Left renal pelvis (tissue), 4 donors: Measurements from ENCODE around the gene KRT9. TPM values are rescaled to one million over a fixed set of nuclear protein-coding genes. Genes with fewer than 3 reads are reported as not detected.
"Not testable (repeated sequence)": the region's sequence is repeated elsewhere in the genome, so short reads cannot be mapped to it uniquely, and the experiment has no call there.

Source experiments
- DNase-seq, 4 donors: peaks; one replicate each; pipeline ENCODE4 v3.0.0-alpha.2; 2013; ENCODE audit warnings: low read depth in 4 of 4, low spot score in 3 of 4
- polyA plus RNA-seq, 4 donors: library from polyadenylated mRNA; unstranded; fragments of 120-200 nt; gene quantifications; one replicate each; pipeline ENCODE4 v1.2.1, GENCODE V29; 2013; ENCODE audit not compliant: insufficient read length in 4 of 4

The KRT9 gene, protein sequence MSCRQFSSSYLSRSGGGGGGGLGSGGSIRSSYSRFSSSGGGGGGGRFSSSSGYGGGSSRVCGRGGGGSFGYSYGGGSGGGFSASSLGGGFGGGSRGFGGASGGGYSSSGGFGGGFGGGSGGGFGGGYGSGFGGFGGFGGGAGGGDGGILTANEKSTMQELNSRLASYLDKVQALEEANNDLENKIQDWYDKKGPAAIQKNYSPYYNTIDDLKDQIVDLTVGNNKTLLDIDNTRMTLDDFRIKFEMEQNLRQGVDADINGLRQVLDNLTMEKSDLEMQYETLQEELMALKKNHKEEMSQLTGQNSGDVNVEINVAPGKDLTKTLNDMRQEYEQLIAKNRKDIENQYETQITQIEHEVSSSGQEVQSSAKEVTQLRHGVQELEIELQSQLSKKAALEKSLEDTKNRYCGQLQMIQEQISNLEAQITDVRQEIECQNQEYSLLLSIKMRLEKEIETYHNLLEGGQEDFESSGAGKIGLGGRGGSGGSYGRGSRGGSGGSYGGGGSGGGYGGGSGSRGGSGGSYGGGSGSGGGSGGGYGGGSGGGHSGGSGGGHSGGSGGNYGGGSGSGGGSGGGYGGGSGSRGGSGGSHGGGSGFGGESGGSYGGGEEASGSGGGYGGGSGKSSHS
- polyA plus RNA-seq, result not detected

DNA sequence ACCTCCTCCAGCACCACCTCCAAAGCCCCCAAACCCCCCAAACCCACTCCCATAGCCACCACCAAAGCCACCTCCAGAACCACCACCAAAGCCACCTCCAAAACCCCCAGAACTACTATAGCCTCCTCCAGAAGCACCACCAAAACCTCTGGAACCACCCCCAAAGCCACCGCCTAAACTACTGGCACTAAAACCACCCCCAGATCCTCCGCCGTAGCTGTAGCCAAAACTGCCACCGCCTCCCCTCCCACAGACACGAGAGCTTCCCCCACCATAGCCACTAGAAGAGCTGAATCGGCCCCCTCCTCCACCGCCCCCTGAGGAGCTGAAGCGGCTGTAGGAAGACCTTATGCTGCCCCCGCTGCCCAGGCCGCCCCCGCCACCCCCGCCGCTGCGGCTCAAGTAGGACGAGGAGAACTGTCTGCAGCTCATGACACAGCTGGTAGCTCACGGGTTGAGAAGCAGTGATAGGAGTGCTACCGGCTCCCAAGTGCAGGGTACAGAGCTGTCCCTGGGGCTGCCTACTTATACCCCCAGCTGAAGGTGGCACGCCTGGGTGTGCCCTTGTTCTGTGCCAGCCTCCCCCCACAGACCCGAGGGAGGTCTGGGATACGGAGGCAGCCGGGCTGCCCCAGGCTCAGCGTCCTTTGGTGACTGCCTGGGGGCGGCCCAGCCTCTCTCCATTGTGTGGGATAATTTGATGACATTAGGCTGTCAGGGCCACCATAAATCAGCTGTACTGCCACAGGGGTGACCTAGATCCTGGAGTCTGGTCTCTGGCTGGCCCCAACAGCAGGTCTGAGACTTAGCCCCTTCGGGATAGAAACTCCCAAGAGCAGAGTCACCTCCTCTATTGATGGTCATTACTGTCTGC, at the start of gene KRT9:
KRT9 (minus strand) TSS at position 499 of the 874 bp plus-strand sequence; CDS start at position 432, 67 bp downstream.
- DNase-seq, result no peak

DNA sequence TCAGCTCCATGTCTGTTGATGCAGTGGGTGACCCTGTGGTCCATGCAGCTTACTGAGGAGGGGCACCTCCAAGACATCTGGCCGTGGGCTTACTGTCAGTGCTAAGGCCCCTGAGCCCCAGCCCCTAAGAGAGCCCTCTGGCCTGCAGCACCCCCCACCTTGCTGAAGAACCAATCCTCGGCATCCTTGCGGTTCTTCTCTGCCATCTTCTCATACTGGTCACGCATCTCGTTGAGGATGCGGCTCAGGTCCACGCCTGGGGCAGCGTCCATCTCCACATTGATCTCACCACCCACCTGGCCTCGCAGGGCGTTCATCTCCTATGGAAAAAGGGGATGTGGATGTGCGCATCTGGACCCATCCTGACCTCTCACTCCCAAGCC, 49.6 kb upstream of the KRT9 start:
- not testable (repeated sequence) for DNase-seq

DNA sequence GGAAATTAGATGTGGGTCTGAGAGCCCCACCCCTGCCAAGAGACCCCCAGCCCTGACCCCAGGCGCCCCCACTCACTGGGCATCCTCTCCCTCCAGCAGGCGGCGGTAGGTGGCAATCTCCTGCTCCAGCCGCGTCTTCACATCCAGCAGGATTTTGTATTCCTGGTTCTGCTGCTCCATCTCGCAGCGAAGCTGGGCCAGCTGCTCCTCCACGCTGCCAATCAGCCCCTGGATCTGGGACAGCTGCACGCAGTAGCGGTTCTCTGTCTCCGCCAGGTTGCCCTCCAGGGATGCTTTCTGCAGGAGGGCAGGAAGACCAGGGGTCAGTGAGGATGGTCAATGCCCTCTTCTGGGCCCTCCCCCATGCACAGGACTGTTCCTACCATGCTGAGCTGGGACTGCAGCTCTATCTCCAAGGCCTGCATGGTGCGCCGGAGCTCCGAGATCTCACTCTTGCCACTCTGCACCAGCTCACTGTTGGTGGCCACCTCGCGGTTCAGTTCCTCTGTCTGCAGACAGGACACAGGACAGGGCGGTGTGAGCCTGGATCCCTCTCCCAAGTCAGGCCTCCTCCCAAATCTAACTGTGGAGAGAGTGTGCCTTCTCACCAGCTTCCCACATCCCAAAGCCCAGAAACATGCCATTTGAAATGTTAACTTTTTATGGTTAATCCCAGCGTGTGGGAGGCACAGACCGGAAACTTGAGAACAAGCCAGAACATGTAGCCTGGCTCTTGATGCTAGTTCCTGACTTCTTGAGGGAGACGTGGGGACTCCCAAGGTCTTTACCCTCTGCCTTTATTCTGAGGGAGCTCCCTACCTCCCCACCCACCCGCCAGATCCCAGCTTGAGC, 49.0 kb upstream of the KRT9 start:
- DNase-seq, result no peak

DNA sequence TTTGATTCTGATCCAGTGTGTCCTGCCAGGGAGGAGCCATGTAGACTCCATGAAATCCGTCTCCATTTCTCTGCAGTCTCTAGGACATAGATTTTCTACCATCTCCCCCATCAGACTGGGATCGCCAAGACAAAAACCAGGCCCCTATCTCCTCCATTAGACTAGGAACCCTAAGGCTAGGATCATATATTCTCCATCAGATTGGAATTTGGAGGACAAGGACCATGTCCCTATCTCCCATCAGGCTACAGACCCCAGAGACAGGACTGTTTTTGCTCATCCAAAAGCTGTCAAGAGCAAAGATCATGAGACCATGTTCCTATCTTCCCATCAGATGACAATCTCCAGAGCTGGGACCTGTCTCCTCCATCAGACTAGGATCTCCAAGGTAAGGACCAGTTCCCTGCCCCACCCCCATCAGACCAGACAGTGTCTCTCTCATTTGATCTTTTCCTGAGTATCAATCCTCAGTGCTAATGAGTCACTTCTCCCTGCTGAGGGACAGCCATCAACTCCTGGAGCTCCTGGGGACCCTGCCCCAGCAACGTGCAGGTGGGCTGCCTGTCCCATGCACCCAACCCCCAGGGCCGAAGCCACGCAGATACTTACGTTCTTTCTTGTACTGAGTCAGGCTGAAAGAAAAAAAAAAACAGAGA, 48.2 kb upstream of the KRT9 start:
- not testable (repeated sequence) for DNase-seq

DNA sequence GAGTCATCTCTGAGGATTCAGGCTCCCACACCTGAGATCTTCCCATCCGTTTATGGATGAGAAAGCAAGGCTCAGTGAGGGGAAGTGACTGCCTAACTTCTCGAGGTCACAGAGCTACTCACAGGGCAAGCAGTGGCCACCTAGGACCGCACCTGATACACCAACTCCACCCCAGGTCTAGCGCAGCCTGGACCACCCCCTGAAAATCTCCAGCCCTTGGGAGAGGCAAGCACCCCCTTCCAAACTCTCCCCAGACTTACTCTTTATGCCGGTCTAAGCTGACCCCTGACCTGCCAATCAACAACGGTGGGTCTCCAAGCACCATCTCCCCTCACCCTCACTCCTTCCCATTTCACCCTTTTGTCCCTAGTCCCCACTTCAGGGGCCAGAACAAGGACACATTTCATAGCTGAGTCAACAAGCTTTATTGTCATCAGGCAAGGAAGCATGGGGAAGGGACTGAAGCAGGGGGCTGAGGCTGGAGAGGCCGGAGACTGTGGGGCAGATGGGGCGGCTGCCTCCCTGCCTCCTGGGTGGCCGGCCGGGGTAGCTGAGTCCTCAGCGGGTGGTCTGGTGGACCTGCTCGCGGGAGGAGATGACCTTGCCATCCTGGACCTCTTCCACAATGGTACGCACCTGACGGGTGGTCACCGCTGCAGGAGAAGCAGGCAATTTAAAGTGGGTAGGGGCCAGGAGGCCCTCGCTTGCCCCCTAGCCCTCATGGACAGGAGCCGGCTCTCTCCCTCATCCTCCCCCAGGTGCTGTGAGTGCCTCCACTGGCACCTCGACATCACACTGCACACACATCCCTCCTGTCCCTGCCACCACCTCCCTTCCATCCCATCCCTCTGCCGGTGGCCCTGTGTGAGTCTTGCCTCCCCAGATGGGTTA, 47.4 kb upstream of the KRT9 start:
- DNase-seq, result no peak

DNA sequence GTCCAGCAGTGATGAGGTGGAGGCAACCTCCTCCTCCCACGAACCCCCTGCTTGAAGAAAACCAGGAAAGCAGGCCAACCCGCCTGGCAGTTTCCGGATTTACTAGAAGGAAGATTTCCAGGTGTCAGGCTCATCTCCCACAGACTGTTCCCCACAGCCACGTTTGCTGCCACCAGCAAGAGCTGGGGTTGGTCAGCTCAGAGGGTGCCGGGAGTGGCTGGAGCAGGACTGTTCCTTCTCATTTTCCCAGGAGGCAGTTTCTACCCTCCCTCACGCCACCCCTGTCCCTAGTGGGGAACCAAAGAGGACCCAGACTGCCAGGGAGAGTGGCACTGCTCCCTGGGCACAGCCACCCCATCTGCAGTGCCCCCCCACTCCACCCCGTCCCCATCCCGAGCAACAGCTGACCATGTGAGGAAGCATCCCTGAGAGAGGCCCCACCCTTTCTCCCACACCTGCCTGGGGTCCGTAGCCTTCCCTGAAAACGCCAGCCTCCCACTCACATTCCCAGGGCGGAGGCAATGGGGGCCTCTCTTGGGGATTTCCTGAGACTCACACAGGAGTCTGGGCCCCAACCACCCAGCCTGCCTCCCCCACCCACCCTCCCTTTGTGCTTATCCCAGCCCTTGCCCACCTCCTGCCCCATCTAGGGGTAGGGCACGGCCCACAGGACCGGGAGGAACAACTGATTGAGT, 46.6 kb upstream of the KRT9 start:
- no peak for DNase-seq

DNA sequence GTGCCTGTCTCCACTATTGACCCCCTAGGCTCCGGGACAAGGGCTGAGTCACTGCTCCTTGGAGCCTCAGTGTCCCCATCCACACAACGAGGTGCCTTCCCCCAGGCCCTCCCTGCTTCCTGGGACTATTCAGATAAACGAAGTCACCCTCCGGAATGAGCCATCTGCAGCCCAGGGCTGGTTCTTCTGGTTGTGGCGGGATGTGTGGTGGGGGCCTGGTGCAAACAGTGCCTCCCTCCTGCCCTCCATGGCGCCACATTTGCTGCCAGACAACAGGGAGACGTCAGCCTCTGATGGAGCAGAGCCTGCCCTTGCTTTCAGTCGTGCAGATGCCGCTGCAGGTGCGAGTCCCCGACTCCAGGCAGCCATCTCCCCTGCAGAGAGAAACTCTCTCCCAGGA, 45.8 kb upstream of the KRT9 start:
- no peak for DNase-seq

DNA sequence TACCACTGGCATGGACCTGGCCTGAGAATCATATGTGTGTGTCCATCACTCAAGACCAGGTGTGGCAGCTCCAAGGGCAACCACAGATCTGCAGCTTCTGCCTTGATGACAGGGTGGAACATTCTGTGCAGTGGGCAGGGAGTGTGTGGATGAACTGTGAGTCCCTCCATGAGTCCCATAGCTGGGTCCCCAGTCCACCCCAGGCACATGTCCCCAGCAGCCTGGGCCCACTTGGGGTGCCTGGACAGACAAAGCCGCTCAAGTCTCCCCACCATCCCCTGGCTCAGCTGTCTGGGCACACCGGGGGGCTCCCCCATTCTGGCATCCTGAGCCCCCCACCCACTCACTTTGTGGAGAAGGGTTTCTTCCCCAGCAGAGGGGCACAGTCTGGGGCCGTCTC, 45.3 kb upstream of the KRT9 start:
- no peak for DNase-seq

DNA sequence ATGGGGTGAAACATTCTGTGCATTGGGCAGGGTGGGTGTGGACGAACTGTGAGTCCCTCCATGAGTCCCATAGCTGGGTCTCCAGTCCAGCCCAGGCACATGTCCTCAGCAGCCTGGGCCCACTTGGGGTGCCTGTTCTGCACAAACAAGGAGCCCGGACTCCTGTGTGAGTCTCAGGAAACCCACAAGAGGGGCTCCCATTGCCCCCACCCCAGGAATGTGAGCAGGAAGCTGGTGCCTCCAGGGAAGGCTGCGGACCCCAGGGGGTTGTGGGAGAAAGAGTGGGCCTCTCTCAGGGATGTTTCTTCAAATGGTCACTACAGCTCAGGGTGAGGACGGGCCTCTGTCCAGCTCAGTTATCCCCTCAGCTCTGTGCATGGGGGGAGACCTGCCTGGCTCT, 44.6 kb upstream of the KRT9 start:
- DNase-seq, result not testable (repeated sequence)

DNA sequence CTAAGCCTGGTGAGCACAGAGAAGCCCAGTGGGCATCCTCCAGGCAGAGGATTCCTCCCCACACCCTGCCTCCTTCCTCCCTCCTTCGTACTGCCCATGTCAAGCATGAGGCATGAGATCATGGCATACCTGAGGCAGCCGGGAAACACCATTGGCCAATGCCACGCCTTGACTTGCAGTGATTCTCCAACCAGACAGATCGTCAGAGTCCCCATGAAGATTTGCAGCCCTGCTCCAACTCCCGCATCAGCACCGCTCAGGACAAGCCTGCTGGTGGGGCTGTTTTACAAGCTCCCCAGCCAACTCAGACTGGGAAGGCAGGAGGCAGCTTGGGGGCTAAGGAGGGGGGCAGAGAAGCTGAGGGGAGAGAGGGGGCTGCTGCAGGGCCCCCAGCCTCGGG, 43.6 kb upstream of the KRT9 start:
- DNase-seq, result no peak

DNA sequence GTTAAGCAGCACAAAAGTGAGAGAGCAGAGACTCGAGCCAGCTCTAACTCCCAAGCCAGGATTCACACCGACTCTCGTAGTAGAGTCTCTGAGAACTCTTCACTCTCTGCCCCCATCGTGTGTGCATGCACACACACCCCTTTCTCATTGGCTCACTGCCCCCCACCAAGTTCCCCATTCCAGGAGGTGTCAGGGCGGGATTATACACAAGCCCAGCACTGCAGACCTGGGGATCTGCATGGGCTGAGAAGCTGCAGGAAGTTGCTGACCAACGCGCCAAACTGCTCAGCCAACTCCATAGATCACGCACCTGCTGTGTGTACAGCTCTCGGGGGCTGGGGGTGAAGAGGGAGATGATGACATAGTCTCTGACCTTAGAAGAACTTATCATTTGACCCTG, 42.9 kb upstream of the KRT9 start:
- DNase-seq, result not testable (repeated sequence)

DNA sequence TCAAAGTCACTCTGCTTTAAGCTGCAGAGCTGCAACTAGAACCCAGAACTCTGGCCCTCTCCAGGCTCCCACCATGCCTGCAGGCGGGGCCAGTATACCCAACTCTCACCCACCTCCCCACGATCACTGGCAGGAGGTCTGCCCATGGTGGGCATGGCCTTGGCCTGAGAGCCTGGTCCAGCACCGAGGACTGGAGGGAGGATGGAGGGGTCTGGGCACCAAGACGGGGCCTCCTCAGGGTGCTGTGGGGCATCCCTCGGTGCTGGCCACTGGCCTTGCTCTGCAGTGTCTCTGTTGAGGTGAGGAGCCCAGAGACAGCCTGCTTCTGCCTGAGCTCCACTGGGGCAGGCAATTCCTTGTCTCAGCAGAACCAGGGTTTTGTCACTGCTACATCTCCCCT, 42.2 kb upstream of the KRT9 start:
- no peak for DNase-seq

DNA sequence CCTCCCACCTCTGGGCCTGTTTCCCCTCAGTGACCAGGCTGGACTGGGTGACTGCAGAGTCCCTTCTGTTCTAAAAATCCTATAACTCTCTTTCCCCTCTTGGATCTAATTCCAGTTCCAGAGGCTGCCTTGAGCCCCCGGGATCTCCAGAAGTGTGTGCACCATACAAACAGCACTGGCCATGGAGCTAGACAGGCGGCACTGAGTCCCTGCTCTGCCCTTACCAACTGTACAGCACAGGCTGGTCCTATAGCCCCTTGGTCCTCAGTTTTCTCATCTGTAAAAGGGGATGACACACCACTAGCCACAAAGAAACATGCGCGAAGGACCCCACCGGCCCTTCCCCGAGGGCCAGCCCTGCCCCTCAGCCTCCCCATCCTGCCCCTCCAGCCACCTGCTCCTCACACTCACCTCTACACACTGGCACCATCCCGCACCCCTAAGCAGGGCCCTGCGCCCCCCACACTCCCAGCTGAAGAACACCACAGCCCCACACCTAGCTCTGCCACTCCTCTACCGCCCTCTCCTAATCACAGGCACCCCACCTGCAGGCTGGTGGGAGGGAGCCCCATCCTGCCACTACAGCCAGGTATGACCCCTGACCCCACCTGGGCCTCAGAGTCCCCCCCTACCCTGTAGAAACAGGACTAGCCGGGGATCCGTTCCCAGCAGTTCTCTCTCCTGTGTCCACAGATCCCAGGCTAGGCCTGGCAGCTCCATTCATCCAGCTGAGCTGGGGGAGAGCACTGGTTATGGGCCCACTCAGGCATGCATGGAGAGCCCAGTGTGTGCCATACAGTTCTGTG, 41.6 kb upstream of the KRT9 start:
- DNase-seq, result no peak

DNA sequence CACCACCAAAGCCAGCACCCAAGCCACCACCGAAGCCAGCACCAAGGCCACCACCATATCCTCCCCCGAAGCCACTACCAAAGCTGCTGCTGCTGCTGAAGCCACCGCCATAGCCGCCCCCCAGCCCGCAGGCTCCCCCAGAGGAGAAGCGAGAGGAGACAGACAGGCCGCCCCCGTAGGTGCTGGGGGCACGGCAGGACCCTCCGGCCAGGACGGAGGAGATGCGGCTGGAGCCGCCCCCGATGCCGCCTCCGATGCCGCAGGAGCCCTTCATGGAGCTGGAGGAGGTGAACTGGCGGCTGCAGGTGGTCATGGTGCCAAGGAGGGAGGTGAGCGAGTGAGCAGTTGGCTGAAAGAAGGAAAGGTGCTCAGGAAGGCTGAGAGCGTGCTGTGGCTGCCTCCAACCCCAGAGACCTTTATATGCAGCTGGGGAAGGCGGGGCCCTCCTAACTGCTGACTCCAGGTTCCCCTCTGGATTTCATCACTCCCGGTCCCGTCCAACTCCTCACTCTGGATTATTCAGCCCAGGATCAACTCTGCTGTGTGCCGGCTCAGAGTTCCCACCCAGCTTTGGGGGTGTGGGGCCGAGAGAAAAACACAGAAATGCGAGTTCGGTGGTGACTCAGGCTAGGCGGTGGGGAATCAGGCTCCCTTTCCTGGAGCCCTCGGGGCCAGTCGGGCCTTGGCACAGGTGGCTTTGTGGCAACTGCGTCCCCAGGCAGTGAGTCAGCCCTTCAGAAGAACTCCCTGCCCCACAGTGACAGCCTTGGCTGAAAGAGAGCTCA, 40.7 kb upstream of the KRT9 start, which contains the start of gene KRT16:
KRT16 (minus strand) TSS at position 392 of the 785 bp plus-strand sequence; CDS start at position 313, 79 bp downstream.
- not testable (repeated sequence) for DNase-seq

DNA sequence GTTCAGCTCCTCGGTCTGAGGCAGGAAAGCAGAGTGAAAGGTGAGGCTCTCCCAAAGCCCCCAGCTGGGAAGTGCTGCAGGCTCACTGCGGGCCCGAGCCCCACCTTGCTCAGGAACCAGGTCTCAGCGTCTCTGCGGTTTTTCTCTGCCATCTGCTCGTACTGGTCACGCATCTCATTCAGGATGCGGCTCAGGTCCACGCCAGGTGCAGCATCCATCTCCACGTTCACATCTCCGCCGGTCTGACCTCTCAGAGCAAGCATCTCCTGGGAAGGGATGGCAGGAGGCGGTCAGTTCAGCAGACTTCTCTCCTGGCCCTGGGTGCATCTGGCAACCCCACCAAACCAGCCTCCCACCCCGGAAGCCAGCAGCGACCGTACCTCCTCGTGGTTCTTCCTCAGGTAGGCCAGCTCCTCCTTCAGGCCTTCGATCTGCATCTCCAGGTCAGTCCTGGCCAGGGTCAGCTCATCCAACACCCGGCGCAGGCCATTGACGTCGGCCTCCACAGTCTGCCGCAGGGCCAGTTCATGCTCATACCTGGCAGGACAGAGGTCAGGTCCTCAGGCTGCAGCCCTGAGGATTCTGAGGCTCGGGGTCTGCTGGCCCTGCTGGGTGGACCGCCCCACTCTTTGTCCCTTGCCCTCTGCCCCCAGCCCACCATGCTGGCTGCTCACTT, 39.2 kb upstream of the KRT9 start:
- no peak for DNase-seq

DNA sequence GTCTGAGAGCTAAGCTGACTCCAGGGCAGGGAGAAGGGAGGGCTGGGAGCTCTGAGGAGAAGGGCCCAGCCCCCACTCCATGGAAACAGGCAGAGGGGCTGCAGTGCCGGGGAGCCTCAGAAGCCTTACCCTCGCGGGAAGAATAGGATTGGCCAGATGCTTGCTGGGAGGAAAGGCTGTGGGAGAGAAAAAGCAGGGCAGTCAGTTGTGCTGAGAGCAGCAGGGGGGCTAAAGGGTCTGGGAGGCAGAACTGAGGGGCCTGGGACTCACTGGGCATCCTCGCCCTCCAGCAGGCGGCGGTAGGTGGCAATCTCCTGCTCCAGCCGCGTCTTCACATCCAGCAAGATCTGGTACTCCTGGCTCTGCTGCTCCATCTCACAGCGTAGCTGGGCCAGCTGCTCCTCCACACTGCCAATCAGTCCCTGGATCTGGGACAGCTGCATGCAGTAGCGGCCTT, 38.2 kb upstream of the KRT9 start:
- not testable (repeated sequence) for DNase-seq
